NOMO-1 treated with DMSO at 0.1 percent for 48 hours (cell line): ENCODE results near the gene OR2H1.
"Not testable (repeated sequence)": the region's sequence is repeated elsewhere in the genome, so short reads cannot be mapped to it uniquely, and the experiment has no call there.

ENCODE experiments used
- DNase-seq: peaks from one replicate; lab custom pipeline; 2025; ENCODE audit not compliant: unreplicated experiment; lab: John Stamatoyannopoulos, UW

Gene OR2H1

GRCh38 chr6:29456971-29457370 lies at the start of gene OR2H1, which contains the start of gene OR11A1:
Gene OR2H1, plus strand, starts transcription at chr6:29457155. Its CDS starts 4,615 bp downstream, at chr6:29461770.
Gene OR11A1, minus strand, starts transcription at chr6:29457071. Its CDS starts 29,430 bp downstream, at chr6:29427641.
- no peak for DNase-seq

- DNase-seq: no peak
These were observed 42.4 kb upstream of the OR2H1 start, which contains the start of gene OR12D1 for GRCh38 chr6:29414588-29414987. Gene OR12D1, plus strand, starts transcription at chr6:29414928.

GRCh38 chr6:29419516-29419915 lies 37.4 kb upstream of the OR2H1 start:
- no peak for DNase-seq

- DNase-seq: no peak
These were observed 32.8 kb upstream of the OR2H1 start for GRCh38 chr6:29424168-29424567.

GRCh38 chr6:29424575-29424974 lies 32.4 kb upstream of the OR2H1 start:
- no peak for DNase-seq

DNA sequence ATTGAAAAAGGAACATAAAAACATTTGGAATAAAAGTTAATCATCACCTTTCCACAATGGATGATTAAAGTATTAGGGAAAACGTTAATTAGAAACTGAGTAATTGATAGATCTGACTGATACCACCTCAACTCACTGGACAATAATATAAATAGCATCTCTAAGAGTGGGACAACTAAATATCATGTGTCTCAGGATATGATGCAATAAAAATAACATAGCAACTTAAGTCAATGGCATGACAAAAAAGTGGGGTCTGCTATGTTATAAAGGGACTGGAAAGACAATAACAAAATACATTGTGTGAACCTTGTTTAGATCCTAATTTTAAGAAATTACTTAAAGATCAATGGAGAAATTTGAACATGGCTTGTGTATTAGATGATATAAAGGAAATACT lies 31.9 kb upstream of the OR2H1 start:
- DNase-seq: no peak

- no peak for DNase-seq
These were observed 30.3 kb upstream of the OR2H1 start for GRCh38 chr6:29426654-29427053.

- peak; percentile 3 for DNase-seq
These were observed 20.2 kb upstream of the OR2H1 start for GRCh38 chr6:29436730-29437129.

GRCh38 chr6:29439006-29439405 lies 17.9 kb upstream of the OR2H1 start, which contains the start of gene OR10C1:
Gene OR10C1, plus strand, starts transcription at chr6:29439306. Its CDS starts 710 bp downstream, at chr6:29440016.
- DNase-seq: no peak

GRCh38 chr6:29442719-29443118 lies 14.2 kb upstream of the OR2H1 start:
- no peak for DNase-seq

DNA sequence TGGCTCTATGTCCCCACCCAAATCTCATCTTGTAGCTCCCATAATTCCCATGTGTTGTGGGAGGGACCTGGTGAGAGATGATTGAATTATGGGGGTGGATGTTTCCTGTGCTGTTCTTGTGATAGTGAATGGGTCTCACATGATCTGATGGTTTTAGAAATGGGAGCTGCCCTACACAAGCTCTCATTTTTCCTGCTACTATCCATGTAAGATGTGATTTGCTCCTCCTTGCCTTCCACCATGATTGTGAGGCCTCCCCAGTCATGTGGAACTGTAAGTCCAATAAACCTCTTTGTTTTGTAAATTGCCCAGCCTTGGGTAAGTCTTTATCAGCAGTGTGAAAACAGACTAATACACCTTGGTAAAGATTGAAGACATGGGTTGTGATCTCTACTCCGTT lies 12.9 kb upstream of the OR2H1 start:
- not testable (repeated sequence) for DNase-seq

DNA sequence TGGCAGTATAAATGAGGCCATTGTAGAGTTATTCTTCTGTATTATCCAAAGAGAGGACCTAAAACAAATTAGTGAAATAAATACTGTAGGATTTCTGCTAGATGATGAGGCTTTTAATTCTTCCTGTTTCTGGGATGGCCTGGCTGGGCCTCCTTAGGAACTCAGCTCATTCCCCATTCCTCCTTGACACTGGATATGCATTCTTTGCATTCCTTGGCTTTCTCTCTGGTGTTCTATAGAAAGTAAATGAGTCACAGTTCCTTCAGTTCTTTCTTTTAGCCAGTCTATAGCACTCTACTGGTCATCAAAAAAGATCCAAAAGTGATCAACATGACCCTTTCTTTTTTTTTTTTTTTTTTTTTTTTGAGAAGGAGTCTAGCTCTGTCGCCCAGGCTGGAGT lies 9.3 kb upstream of the OR2H1 start:
- no peak for DNase-seq

DNA sequence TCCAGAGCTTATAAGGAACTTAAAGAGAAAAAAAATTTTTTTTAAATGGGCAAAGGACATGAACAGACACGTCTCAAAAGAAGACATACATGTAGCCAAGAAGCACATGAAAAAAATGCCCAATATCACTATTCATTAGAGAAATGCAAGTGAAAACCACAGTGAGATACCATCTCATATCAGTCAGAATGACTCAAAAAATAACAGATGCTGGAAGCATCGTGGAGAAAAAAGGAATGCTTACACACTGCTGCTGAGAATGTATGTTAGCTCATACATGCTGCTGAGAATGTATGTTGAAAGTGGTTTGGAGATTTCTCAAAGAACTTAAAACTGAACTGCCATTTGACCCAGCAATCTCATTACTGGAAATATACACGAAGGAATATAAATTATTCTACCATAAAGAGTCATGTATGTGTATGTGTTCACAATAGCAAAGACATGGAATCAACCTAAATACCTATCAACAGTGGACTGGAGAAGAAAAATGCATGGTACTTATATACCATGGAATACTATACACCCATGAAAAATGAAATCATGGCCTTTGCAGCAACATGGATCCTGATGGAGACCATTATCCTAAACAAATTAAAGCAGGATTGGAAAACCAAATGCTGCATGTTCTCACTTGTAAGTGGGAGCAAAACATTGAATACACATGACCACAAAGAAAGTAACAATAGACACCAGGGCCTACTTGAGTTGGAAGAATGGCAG lies 5.3 kb upstream of the OR2H1 start:
- no peak for DNase-seq

DNA sequence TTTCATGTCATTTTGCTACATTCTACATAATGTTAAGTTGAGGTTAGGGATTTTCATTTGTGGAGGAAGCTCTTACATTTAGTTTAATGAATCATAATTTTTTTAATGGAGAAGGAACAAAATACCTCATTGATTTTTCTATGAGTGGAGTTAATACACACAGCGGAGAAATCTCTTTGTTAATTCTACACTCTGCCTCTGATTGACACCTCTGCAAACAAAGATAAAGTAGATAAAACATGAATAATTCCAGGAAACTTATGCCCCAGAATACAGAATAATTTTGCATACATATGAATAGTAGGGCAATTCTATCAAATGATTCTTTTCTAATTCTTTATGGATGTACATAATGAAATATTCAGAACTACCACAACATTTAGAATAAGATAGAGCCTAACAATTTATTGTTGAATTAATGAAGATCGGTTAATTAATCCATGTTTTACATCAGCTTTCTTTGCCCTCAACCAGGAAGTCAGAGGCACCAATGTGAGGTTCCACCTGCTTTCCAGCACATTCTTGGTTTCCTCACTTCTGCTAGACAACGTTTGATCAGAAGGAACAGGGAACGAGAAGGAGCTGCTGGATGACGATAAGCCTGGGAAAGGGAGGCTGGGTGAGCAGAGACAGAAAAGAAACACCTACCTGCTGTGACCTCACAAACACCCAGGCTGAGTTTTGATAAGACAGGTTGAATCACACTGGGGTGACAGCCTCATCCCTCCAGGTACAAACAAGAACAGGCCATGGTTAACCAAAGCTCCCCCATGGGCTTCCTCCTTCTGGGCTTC lies 4.3 kb downstream of the OR2H1 start:
- DNase-seq: no peak

GRCh38 chr6:29462022-29462421 lies 5.1 kb downstream of the OR2H1 start:
- DNase-seq: no peak

- no peak for DNase-seq
These were observed 8.3 kb downstream of the OR2H1 start for GRCh38 chr6:29465279-29465678.

GRCh38 chr6:29465801-29466200 lies 8.8 kb downstream of the OR2H1 start:
- DNase-seq: no peak

GRCh38 chr6:29466241-29466640 lies 9.3 kb downstream of the OR2H1 start:
- DNase-seq: no peak

GRCh38 chr6:29474996-29475395 lies 18.0 kb downstream of the OR2H1 start:
- no peak for DNase-seq

- DNase-seq: no peak
These were observed 21.0 kb downstream of the OR2H1 start for GRCh38 chr6:29477923-29478450.

DNA sequence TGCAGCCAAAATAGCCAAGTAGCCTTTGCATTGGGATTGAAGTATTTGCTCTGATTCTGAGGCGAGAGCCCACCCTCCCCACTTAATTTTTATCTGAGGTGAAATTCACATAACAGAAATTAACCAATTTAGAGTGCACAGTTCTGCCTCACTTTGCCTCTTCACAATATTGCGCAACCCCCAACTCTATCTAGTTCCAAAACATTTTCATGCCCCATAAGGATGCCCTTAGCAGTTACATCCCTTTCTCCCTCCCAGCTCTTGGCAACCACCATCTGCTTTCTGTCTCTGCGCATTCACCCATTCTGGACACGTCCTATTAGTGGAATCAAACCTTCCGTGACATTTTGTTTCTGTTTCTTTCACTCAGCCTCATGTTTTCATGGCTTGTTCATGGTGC lies 21.8 kb downstream of the OR2H1 start:
- no peak for DNase-seq

DNA sequence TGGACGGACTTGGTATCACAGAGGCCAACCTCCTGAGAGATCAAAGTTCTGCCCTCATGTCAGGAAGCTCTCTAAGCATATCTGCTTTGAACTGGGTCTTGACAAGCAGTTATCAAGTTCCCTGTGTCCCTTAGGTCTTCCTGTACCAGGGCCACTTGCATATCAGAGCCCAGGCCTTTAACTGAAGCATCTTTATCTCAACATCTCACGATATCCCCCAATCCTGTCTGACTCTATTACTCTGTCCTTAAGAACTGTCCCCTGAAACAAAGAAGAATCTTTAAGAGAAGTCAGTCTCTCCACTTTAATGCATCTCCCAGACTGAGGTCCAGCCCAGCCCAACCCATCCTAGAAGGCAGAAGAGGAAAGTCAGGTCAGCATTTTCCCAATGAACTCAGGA lies 22.6 kb downstream of the OR2H1 start:
- no peak for DNase-seq
